ENCODE data around the gene TMEM229B.

Gene TMEM229B

DNA sequence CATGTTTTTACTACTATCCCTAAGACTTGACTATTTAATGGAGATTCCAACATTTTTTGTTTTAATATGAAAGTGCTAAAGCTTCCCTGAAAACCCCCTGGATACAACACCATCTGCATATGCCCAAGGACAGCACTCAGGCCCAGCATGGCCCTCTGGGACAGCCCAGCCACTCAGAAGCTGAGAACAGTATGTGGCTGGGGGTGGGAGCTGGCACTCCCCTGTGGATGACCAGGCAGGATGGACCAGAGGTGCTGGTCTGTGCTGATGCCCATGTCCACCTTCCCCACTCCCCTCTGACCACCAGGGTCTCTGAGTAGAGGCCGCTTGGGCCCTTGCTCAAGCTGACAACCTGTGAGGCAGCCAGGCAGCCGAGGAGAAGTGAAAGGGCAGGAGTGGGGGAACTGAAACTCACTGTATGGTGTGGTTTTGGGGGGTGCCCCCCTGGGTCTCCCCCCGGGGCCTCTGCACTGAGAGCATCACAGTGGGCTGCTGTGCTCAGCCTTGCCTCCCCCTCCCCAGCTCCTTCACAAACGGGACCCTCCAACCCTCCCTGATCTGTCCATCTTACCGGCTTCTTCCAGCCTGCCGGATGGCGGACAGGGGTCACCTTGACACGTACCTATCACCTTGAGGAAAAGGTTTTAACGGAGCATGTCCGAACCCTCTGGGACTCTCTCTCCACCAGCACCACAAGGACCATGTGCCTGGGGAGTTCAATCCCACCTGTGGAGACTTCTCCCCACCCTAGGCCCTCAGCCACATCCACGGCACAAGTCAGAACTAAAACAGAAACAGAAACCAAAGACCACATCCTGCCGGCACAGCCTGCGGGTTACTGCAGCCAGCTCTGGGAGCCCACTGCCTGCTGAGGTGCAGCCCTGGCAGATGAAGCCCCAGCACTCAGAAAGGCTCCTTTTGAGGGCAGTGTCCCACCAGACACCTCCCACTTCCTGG is at the start of gene TMEM229B:
TSS of gene TMEM229B (minus strand) at position 785 of the 957 bp plus-strand sequence. CDS start 14,798 bp downstream, outside the sequence.
- DNase-seq: peak; percentile 71

DNA sequence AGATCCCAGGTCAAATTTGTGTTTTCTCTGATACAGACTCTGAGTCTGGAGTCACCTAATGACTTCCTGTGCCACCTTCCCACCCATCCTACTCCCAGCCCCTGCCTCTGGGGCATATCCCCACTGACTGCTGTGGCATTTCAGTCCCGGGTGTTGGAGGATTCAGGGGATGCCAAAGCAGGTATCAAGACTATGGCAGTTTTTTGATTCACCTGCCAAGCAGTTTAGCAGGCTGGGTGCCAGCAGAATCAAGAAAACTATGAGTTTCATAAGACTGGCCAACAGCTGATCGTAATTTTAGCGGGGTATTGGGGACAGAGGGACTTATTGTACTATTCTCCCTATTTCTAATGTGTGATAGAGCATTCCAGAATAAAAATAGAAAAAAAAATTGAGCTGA is 49.2 kb upstream of the TMEM229B start:
- DNase-seq: no peak

DNA sequence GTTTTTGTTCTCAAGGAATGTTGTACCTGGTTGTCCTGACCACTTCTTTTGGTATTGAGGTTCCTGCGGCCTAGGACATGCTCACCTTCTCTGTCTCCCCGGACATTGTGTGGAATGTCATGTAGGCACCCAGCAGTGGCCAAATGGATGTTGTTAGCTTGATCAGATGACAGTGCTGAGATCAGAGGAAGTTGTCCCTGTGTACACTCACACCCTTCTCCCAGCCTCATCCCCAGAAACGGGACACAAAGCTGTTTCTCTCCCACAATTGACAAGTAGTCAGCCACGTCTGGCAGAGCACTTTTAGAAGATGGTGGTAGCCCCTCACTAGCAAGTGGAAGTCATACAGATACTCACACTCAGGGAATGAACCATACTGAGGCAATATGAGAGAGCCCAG is 47.6 kb upstream of the TMEM229B start:
- DNase-seq: no peak

DNA sequence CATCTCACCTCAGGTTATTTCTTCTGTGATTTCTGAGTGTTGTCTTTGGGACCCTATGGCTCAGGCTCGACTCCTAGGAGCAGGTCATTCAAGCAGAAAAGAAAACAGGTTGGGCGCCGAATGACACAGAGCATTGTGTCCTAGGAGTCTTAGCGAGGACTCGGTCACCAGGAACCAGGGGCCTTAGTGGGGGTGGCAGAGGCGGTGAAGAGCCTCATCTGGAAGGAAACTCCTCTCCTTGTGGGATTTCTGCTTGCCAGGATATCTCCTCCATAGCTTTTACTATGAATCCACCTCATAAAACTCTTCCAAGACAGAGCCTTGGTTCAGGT is 45.2 kb upstream of the TMEM229B start:
- DNase-seq: no peak

DNA sequence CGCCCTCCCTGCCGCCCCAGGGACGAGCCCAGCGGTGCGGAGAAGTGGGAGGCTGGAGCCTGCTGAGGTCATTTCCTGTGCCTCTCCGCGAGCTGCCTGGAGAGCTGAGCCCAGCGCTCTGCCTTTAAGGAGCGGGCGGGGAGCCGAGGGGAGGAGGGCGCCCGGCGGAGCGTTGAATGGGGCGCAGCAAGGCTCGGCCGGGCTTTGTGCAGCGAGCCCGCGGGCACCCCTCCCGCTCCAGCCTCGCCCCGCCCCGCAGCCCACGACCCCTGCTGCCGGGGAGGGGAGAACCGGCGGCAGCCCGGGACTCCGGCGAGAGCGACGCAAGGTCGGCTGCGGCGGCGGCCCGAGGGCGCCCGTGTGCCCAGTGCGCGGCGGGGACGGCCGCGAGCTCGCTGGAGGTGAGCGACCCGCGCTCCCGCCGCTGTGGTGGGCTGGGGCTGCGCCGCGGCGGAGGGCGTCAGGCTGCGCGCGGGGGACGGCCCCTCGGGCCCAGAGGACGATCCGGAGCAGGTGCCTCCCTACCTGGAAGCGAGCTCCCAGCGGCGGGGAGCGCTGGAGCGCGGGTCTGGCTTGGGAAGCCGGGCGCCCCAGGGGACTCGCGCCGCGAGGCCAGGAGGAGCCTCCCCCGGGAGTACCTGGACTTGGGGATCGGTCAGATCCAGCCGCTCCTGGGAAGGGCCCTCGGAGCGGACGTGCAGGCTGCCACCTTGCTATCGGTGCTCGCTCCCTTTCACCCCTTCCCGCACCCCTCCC is 44.7 kb upstream of the TMEM229B start, which contains the start of gene PLEKHH1:
TSS of gene PLEKHH1 (plus strand) at position 293 of the 756 bp plus-strand sequence. CDS start 8,578 bp downstream, outside the sequence.
- DNase-seq: no peak

DNA sequence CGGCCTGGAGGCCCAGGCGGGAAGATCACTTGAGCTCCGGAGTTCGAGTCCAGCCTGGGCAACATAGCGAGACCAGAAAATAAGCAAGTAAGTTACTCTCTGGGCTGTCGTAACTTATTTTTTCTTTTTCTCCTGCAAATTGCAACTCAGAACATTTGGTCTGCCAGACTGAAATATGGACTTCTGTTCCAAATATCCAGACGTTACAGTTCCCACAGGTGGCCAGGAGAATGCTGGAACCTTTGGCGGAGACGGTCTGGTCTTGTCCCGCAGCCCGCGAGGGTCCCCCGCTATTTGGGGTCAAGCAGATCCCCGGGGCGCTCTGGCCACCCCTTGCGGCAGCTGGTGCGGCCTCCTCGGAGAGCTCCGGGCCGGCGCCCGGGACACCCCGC is 44.1 kb upstream of the TMEM229B start:
- no peak for DNase-seq

DNA sequence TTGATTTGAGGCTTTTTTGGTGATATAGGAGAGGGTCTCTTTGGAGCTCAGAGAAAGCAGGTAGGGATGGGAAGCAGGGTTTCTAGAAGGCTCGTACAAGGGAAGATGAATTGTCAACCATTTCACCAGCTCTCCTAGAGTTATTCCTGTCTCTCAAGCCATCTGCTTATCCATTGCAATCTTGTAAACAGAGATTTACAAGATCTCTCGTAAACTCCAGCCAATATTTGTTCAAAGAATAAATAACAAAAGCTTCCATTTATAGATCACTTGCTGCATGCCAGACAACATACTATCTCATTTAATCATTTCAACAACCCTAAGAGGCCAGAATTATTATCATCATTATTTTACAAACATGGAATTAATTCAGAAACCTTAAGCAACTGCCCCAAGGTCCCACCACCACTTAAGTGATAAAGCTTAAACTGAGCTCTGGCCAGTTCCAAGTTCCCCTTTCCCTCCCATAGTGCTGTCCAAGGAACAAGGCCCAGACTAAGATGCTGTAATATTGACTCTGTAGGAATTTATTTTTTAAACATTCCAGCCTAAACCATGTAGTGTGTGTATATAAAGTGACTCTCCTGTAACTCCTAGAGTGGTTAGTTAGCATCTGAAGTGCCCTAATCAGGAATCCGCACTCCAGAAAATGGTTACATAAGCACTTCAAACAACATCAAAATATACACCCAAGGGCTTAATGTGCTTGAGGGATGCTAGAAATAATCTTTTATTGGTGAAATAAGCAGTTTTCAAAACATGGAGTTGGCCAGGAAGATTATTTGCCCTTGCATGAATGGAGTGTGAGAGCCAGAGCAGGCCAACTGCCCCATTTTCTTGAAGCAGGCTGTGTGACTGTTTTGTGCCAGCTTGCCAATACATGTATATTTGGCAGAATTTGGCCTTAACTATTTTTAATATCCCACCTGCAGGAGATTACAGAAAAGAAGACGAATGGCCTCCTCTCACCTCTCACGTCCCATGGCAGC is 41.7 kb upstream of the TMEM229B start:
- no peak for DNase-seq

DNA sequence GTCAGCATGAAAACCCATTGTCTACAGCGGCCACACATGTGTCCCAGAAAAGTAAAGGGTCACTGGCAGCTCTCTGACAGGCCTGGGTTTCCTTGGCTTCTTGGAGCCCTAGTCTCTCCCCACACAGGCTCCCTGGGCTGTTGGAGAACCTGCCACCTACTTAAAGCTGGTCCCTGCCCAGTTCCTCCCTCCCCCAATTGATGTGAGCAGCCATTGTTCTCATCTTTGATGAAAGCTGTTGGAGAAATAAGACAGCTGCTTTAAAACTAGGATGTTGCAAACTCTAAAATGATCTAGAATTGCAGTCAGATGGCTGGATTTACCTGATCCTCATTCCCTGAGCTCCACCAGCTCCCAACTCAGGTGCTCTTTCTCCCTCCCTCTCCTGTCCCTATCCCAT is 39.8 kb upstream of the TMEM229B start:
- no peak for DNase-seq

DNA sequence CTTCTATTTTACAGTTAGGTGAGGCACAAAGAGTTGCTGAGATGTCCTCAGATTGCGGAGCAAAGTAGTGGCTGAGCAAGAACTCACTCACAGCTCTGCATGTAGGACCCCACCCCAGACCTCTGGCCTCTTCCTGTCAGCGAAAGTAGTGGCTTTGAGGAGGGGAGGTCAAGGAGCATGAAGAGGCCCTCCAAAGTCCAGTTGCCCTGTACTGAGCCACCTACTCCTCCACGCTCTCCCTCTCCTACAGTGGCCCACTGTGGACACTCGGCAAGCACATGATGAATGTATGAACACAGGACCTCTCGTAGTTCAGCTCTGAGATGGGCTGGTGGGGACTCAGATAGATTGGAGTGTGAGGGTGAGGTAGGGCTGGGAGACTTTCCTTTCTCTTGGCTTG is 39.2 kb upstream of the TMEM229B start:
- DNase-seq: no peak

DNA sequence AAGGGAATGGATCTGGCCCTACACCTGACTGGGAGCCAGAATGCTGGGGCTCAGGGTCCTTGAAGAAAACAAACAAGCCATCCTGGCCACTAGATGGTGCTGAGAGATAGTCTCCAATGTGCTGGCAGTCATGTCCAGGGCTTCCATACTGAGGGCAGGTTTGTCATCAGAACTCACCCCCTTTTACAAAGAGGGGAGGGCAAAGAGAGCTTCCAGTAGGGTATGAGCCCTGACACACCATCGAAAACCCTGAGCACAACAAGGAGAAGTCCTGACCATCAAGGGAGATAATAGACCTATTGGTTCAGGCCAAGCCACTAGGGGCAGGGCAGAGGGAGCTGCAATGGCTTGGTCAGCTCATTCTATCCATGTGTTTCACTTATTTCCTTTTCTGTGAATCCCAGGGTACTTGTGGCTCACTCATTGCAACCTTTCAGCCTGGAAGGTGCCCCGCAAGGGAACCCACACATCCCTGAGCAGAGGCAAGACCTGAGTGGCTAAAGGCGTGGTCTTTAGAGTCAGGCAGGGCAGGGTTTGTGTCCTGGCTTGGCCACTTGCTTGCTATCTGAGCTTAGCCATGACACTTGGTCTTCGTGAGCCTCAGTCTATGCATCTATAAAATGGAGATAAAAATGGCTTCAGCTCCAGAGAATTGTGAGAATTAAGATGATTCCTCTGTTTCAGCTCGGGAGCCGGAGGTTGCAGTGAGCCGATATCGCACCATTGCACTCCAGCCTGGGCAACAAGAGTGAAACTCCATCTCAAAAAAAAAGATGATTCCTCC is 38.3 kb upstream of the TMEM229B start:
- DNase-seq: peak; percentile 5

DNA sequence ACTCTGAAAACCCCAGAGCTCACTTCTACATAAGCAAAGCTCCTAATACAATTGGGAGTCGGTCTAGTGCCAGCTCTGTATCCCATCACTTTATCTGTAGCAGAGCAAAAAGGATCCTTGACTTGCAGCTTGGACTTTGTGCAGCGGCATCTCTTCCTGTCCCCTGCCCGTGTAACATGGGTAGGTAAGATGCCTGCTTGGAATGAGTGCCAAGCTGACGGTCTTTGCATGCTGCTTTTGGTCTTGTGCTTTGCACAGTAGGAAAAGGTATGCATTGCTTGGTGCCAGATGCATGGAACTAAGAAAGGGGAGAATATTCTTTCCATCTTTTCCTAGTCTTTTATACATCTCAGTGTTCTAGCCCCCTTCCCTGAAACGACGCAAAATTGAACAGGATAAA is 37.7 kb upstream of the TMEM229B start:
- DNase-seq: no peak

DNA sequence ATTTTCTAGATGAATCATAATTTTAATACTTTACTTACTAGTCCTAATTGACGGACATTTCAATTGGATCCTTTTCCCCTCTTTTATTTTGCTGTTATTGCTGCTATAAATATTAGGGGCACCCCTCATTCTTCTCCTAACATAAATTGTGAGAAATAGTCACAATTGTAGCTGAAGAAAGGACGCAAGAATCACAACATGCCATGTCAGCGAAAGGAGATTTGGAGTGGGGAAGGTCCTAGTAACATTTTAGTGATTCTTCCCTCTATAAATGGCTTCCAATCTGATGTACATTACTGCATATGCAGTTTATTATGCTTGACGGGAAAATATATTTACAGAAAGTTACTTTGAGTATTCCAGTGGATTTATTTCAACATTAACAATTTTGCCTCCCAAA is 36.9 kb upstream of the TMEM229B start:
- DNase-seq: no peak

DNA sequence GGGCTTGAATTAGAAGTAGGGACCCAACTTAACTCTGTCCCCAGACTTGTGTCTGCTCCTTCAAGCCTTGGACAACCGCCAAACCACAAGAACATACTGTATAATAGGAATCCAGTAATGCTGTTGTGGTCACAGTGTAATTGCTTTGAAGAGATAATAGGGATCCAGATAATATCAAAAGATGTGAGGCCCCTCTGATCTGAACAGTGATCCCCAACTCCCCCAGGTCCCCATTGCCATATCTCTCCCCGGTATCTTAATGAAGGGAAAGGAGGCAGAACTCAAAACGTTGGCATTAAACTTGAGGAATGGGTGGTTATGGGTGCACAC is 36.1 kb upstream of the TMEM229B start:
- no peak for DNase-seq

DNA sequence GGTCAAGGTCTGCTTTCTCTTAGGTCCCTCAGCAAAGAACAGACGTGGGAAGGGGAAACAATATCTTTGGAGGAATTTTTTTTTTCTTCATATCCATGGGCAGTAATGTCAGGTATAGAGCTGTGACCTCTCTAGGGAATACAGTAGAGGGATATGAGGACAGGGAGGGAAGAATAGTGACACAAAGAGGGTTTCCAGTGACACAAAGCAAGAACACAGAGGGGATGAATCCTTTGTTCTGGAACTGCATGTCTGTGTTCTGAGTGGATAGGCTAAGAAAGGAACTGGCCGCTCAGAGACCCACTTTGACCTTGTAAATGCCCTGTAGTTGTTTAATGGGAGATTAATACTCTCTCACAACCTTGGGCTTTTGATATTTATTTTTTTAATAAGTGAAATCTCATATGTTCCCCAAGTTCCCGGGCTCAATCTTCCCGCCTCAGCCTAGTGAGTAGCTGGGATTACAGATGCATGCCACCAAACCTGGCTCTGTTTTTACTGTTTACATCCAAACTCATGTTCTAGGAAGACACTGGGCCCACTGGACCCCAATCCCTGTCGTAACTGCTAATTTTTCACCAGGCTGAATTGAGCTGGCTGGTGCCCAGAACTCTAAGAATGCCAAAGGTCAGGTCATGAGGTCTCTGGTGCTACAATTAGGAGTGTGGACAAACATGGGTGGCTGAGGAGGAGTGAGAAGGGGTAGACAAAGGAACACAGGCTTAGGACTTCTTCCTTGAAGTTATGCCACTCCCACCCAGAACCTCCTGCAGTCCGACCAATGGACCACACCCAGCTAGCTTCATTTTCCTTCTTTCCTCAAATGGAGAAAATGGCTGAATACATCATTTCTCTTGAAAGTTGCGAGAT is 35.5 kb upstream of the TMEM229B start:
- DNase-seq: no peak

DNA sequence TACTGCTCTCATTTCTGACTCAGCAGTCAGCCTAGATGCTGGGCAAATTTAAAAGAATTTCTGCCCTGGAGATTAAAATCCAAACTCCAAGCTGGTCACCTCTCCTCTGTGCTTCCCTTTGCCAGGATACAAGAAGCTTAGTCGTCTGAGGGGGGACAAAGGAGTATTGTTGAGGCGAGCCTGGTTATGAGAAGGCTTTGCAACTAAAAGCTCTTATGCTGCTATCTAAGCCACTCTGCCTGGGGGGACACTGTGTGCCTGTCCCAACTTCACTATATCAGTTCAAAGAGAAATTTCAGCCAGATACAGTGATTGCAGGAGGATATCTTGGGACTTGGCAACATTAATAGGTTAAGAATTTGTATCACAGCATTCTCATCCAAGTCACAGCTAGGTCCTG is 33.7 kb upstream of the TMEM229B start:
- no peak for DNase-seq

DNA sequence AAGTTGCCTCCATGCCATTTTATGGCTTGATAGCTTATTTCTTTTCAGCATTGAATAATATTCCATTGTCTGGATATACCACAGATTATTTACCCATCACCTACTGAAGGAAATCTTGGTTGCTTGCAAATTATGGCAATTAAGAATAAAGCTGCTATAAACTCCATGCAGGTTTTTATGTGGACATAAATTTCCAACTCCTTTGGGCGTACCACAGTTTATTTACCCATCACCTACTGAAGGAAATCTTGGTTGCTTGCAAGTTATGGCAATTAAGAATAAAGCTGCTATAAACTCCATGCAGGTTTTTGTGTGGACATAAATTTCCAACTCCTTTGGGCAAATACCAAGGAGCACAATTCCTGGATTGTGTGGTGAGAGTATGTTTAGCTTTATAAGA is 32.0 kb upstream of the TMEM229B start:
- DNase-seq: no peak

DNA sequence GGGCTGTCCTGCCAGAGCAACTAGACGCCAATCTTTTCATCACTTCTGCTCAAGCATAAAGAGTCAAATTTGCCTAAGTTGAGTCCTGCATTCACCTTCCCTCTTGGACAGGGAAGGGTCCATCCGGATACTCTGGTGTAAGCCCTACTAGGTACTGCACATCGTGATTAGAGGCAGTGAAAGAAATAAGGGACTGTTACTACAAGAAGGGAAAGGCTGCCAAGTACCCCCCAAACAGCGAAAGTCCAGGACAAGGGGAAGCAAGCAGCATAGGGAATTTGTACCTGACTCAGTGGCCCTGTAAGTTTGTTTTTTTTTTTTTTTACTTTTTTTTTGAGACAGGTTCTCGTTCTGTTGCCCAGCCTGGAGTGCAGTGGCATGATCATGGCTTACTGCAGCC is 30.9 kb upstream of the TMEM229B start:
- DNase-seq: no peak

DNA sequence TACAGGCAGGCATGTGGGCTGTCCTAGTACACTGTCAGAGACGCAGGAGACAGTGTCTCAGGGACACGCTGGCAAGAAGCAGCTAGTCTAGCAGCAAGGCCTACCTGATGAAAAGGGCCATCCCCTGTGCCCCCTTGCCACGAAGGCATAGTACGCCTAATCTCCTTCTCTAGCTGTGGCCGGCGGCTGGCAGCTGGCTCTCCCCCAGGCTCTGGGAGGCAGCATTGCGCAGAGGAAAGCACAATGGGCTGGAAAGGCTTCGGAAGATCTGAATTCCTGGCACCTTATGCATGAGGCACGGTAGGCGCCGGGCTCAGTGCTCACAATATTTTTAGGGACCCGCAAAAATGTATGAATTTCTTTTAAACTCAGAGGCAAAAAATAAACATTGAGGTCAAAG is 28.6 kb upstream of the TMEM229B start:
- DNase-seq: no peak

DNA sequence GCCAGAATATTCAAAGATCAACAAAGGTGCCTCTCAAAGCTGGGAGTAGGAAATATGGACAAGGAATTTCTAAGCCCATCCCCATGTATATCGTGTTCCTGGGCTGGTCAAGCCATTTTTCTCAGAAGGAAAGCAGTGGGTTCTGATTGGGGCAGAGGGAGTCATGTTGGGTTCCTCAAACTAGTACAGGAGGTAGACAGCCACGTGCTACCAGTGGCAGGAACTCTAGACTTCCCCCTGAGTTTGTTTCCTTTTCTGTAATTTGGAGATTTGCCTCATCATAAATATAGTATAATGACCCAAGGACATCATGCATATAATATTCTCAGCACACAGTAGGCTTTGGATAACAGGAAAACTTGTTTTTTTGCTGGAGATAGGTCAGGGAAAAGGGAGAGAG is 28.2 kb upstream of the TMEM229B start:
- no peak for DNase-seq

DNA sequence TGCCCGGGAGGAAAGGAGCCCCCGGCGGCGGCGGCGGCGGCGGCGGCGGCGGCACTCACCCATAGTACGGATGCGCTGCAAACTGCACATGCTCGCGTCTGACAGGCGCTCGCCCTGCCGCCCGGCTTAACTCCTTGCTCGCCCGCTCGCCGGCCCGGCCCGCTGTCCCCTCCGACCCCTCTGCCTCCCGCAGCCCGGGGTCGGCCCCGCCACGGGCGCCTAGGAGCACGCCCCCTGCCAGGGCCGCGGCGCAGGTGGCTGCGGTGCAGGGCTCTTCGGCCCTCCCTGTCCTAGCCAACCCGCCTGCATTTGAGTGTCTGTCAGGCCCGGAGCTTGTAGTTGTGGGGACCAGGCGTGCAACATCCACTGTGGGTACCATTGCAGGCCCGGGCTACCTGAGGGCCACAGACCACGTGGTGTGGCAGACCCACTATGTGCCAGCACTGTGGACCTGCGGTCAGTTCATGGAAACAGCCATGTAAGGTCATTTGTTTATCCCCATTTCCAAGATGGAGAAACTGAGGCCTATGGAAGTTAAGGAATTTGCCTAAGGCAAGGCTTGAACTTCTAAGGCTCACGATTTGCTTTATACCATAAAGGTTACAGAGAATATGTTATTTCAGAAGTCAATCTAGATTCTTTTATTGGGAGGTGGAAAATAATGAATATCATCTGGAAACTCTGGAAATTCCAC is 27.0 kb upstream of the TMEM229B start:
- DNase-seq: peak; percentile 12

All from NK-92 treated with Interleukin-12 subunit alpha and Interleukin-12 subunit beta, amount 100 ng/mL, for 24 hours (cell line).